Liver (tissue), 9 donors: Measurements from ENCODE around the gene SRRM1. TPM values are rescaled to one million over a fixed set of nuclear protein-coding genes. Genes with fewer than 3 reads are reported as not detected.

ENCODE experiments used
- DNase-seq: peaks from one replicate; pipeline ENCODE4 v3.0.0-alpha.2; 2017; ENCODE audit warnings: low spot score
- H3K27ac ChIP-seq, 2 donors: one replicate each; pipeline ENCODE4 v1.7.0; 2013; ENCODE audit warnings: inconsistent platforms in 2 of 2, low read length in 2 of 2, control low read depth in 1 of 2, low read depth in 1 of 2, mild to moderate bottlenecking in 1 of 2
- H3K27me3 ChIP-seq, 4 donors: one replicate each; pipeline versions ENCODE4 v1.6.1 to v1.7.0; 2013; ENCODE audit warnings: low read length in 3 of 4, inconsistent platforms in 1 of 4, mild to moderate bottlenecking in 1 of 4, moderate library complexity in 1 of 4; ENCODE audit not compliant: control insufficient read depth in 4 of 4, insufficient read depth in 4 of 4
- H3K36me3 ChIP-seq, 4 donors: one replicate each; pipeline versions ENCODE4 v1.6.1 to v1.7.0; 2013; ENCODE audit warnings: low read length in 3 of 4, mild to moderate bottlenecking in 3 of 4, low read depth in 1 of 4, moderate library complexity in 1 of 4; ENCODE audit not compliant: control insufficient read depth in 4 of 4, insufficient read depth in 3 of 4
- H3K4me1 ChIP-seq, 4 donors: one replicate each; pipeline versions ENCODE4 v1.6.1 to v1.7.0; 2013; ENCODE audit warnings: low read length in 3 of 4, mild to moderate bottlenecking in 3 of 4, moderate library complexity in 1 of 4; ENCODE audit not compliant: control insufficient read depth in 4 of 4, insufficient read depth in 4 of 4
- H3K4me3 ChIP-seq, 3 donors: one replicate each; pipeline versions ENCODE4 v1.6.1 to v1.7.0; 2013; ENCODE audit warnings: low read length in 3 of 3, control low read depth in 1 of 3, low read depth in 1 of 3, mild to moderate bottlenecking in 1 of 3
- H3K9ac ChIP-seq, 2 donors: one replicate each; pipeline ENCODE4 v1.7.0; 2013; ENCODE audit warnings: low read length in 2 of 2, mild to moderate bottlenecking in 2 of 2, moderate library complexity in 2 of 2, control low read depth in 1 of 2, low read depth in 1 of 2
- H3K9me3 ChIP-seq, 4 donors: one replicate each; pipeline versions ENCODE4 v1.6.1 to v1.7.0; 2013; ENCODE audit warnings: low read length in 3 of 4; ENCODE audit not compliant: control insufficient read depth in 4 of 4
- ATF3 ChIP-seq: IDR thresholded peaks from 2 replicates; pipeline ENCODE4 v1.6.1; 2016; ENCODE audit warnings: antibody characterized with exemption
- CTCF ChIP-seq: fragments of 150-350 bp; IDR thresholded peaks from 2 replicates; pipeline ENCODE4 v1.5.1; 2017; ENCODE audit warnings: improper control_type of control experiment, low read depth, low read length; ENCODE audit not compliant: missing input control
- EGR1 ChIP-seq, 2 donors: IDR thresholded peaks; 2 replicates each; pipeline ENCODE4 v1.6.1; 2016 to 2018; ENCODE audit warnings: antibody characterized with exemption in 2 of 2, low read depth in 2 of 2
- FOXA1 ChIP-seq: IDR thresholded peaks from 2 replicates; pipeline ENCODE4 v1.6.1; 2016; ENCODE audit warnings: antibody characterized with exemption
- FOXA2 ChIP-seq: IDR thresholded peaks from 2 replicates; pipeline ENCODE4 v1.6.1; 2016; ENCODE audit warnings: antibody characterized with exemption
- GABPA ChIP-seq, 2 donors: IDR thresholded peaks in 1 of 2; conservative IDR thresholded peaks in 1 of 2; 2 replicates each; pipeline ENCODE4 v1.6.1; 2016; ENCODE audit warnings: antibody characterized with exemption in 2 of 2, mild to moderate bottlenecking in 1 of 2, moderate library complexity in 1 of 2
- HNF4A ChIP-seq, 2 donors: conservative IDR thresholded peaks; 2 replicates each; pipeline ENCODE4 v1.6.1; 2016; ENCODE audit warnings: antibody characterized with exemption in 2 of 2, mild to moderate bottlenecking in 2 of 2
- HNF4G ChIP-seq: IDR thresholded peaks from 2 replicates; pipeline ENCODE4 v1.6.1; 2016; ENCODE audit warnings: antibody characterized with exemption
- JUND ChIP-seq, 2 donors: IDR thresholded peaks; 2 replicates each; pipeline ENCODE4 v1.6.1; 2016; ENCODE audit warnings: antibody characterized with exemption in 2 of 2
- MAX ChIP-seq: IDR thresholded peaks from 2 replicates; pipeline ENCODE4 v1.6.1; 2016; ENCODE audit warnings: antibody characterized with exemption
- NR2F2 ChIP-seq: IDR thresholded peaks from 2 replicates; pipeline ENCODE4 v1.6.1; 2016; ENCODE audit warnings: antibody characterized with exemption
- RAD21 ChIP-seq, 2 donors: IDR thresholded peaks; 2 replicates each; pipeline ENCODE4 v1.6.1; 2016; ENCODE audit warnings: antibody characterized with exemption in 2 of 2, mild to moderate bottlenecking in 2 of 2
- REST ChIP-seq: IDR thresholded peaks from 2 replicates; pipeline ENCODE4 v1.6.1; 2016; ENCODE audit warnings: antibody characterized with exemption, mild to moderate bottlenecking
- RXRA ChIP-seq, 2 donors: IDR thresholded peaks; 2 replicates each; pipeline ENCODE4 v1.6.1; 2017 to 2018; ENCODE audit warnings: antibody characterized with exemption in 2 of 2, mild to moderate bottlenecking in 1 of 2
- SP1 ChIP-seq: IDR thresholded peaks from 2 replicates; pipeline ENCODE4 v1.6.1; 2018; ENCODE audit warnings: antibody characterized with exemption, mild to moderate bottlenecking
- TAF1 ChIP-seq: conservative IDR thresholded peaks from 2 replicates; pipeline ENCODE4 v1.6.1; 2016; ENCODE audit warnings: antibody characterized with exemption, mild to moderate bottlenecking
- YY1 ChIP-seq: IDR thresholded peaks from 2 replicates; pipeline ENCODE4 v1.6.1; 2016; ENCODE audit warnings: antibody characterized with exemption, mild to moderate bottlenecking
- ZBTB33 ChIP-seq: IDR thresholded peaks from 2 replicates; pipeline ENCODE4 v1.6.1; 2016; ENCODE audit warnings: antibody characterized with exemption
- WGBS: extraction: QIAGEN DNeasy Blood & Tissue Kit; methylation state at CpG from one replicate; pipeline ENCODE4 v1.1.7; 2013; 5-methylcytosine and 5-hydroxymethylcytosine counted together
- polyA plus RNA-seq, 2 donors: library from polyadenylated mRNA; stranded (reverse) in 1 of 2; unstranded in 1 of 2; fragments of 200-250 nt in 1 of 2; fragments of >200 nt in 1 of 2; fragmentation: Nextera tagmentation in 1 of 2; extraction: Ambion mirVana in 1 of 2; gene quantifications; one replicate each; pipeline versions ENCODE4 v1.2.1 to v1.2.3, GENCODE V29; 2013 to 2015
- total RNA-seq, 2 donors: library from RNA; depleted of rRNA; stranded (reverse); fragments of >200 nt; gene quantifications; one replicate each; pipeline ENCODE4 v1.2.3, GENCODE V29; 2014
- donor health status: healthy.
- donor health status: healthy.
- donor health status: healthy.
- donor health status: healthy.
- donor health status: healthy.

Gene SRRM1
- total and polyA plus RNA-seq, 4 donors: 18.4 to 66.0 (median 31.6) TPM

GRCh38 chr1:24707687-24708086 is 64.6 kb downstream of the SRRM1 start:
- Histone ChIP-seq H3K27me3 (no peaks in the 10 kb centered on the region), H3K4me3 (no peak overlapping the region), H3K4me1 (peaks cover 0 to 15% (median 7%) of the 10 kb centered on the region in 4 donors), H3K9ac (no peak overlapping the region), H3K27ac (no peak overlapping the region), H3K9me3 (no peaks in the 10 kb centered on the region), H3K36me3 (no peaks in the 10 kb centered on the region)
- WGBS: 89% methylated on average over 4 of the region's 4 CpGs
- DNase-seq: no peak
- no peak for TF ChIP-seq GABPA (IDR thresholded peaks at IDR 0.05 in 1 of 2, conservative IDR thresholded peaks at IDR 0.05 in 1 of 2)
- TF ChIP-seq ZBTB33: no peak
- no peak for TF ChIP-seq FOXA2
- no peak for TF ChIP-seq HNF4A (conservative IDR thresholded peaks at IDR 0.05)
- no peak for TF ChIP-seq JUND (IDR thresholded peaks at IDR 0.05)
- no peak for TF ChIP-seq FOXA1
- TF ChIP-seq RXRA (IDR thresholded peaks at IDR 0.05): no peak
- no peak for TF ChIP-seq TAF1
- TF ChIP-seq EGR1 (IDR thresholded peaks at IDR 0.05; ENCODE audit: low read depth in 2 of 2): no peak
- no peak for TF ChIP-seq YY1
- no peak for TF ChIP-seq MAX
- TF ChIP-seq NR2F2: no peak

- Histone ChIP-seq H3K4me1 (peaks cover 0 to 15% (median 7%) of the 10 kb centered on the region in 4 donors), H3K27ac (no peak overlapping the region), H3K9me3 (no peaks in the 10 kb centered on the region), H3K4me3 (no peak overlapping the region), H3K9ac (no peak overlapping the region), H3K36me3 (no peaks in the 10 kb centered on the region), H3K27me3 (no peaks in the 10 kb centered on the region)
- no peak for DNase-seq
- 87% methylated on average over 4 of the region's 4 CpGs for WGBS
- TF ChIP-seq FOXA2: no peak
- TF ChIP-seq HNF4G: no peak
- no peak for TF ChIP-seq FOXA1
- TF ChIP-seq YY1: no peak
- no peak for TF ChIP-seq JUND (IDR thresholded peaks at IDR 0.05)
- TF ChIP-seq MAX: no peak
- no peak for TF ChIP-seq ZBTB33
- TF ChIP-seq ATF3: no peak
- no peak for TF ChIP-seq REST
- TF ChIP-seq NR2F2: no peak
- TF ChIP-seq TAF1: no peak
- TF ChIP-seq EGR1 (IDR thresholded peaks at IDR 0.05; ENCODE audit: low read depth in 2 of 2): no peak
- no peak for TF ChIP-seq RAD21 (IDR thresholded peaks at IDR 0.05)
- no peak for TF ChIP-seq SP1
- no peak for TF ChIP-seq RXRA (IDR thresholded peaks at IDR 0.05)
- no peak for TF ChIP-seq HNF4A (conservative IDR thresholded peaks at IDR 0.05)
- no peak for TF ChIP-seq GABPA (IDR thresholded peaks at IDR 0.05 in 1 of 2, conservative IDR thresholded peaks at IDR 0.05 in 1 of 2)
- TF ChIP-seq CTCF: no peak
Observed at GRCh38 chr1:24708938-24709337, 65.8 kb downstream of the SRRM1 start.
